ENCODE measurements around the gene FAM222B.
A peak's percentile ranks its signal among the peaks of the same experiment; 100 is the strongest.

Gene FAM222B

DNA sequence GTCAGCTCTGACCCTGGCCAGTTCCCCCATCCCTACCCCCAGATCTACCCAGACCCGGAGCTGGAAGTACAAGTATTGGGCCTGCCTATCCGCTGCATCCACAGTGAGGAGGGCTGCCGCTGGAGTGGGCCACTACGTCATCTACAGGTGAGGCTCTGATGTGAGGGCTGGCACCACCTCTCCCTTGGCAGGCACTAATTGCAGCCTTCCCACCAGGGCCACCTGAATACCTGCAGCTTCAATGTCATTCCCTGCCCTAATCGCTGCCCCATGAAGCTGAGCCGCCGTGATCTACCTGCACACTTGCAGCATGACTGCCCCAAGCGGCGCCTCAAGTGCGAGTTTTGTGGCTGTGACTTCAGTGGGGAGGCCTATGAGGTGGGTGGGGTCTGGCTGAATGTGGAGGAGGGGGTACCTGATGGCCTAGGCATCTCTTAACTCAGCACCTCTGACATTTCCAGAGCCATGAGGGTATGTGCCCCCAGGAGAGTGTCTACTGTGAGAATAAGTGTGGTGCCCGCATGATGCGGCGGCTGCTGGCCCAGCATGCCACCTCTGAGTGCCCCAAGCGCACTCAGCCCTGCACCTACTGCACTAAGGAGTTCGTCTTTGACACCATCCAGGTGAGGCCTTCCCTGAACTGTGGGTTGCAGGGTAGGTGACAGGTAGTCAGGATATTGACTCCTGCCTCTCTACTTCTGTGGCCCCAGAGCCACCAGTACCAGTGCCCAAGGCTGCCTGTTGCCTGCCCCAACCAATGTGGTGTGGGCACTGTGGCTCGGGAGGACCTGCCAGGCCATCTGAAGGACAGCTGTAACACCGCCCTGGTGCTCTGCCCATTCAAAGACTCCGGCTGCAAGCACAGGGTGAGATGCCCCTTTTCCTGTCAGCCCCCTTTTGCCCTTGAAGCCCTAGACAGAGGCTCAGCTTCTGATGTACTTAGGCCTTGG, 94.5 kb downstream of the FAM222B start:
- ChIA-PET POLR2A (interaction anchor here (1.1 to 14.1 kb wide), 5 partner anchors 11 to 29 kb away, joined by 3 to 448 read pairs (median 17); partner anchors contain the start of genes NEK8, RPL23A and TLCD1), CTCF (interaction anchor here (0.8 to 16.7 kb wide), 6 partner anchors 14 to 205 kb away, joined by 3 to 445 read pairs (median 16); partner anchors contain the start of genes NEK8, RPL23A and TLCD1)
- Histone ChIP-seq H3K9me3 (ENCODE audit: control insufficient read depth, insufficient read depth, low read depth, low read length) (no peaks in the 10 kb centered on the region), H3K36me3 (ENCODE audit: control insufficient read depth in 2 of 2, insufficient read depth in 1 of 2, low read length in 2 of 2) (peaks cover 7 to 73% of the 10 kb centered on the region in 2 experiments; a peak in 2 of 3 replicates), H3K4me3 (ENCODE audit: low read depth, low read length) (no peak overlapping the region), H3K4me1 (ENCODE audit: control insufficient read depth, insufficient read depth, low read length) (peaks cover 8% of the 10 kb centered on the region; the same call in 1 of the 2 replicates), H3K27ac (ENCODE audit: extremely low read depth, low read depth, low read length) (no peak overlapping the region)
- TF ChIP-seq ZNF747 (tag by site-specific recombination; IDR thresholded peaks at IDR 0.05) = no peak
- no peak for TF ChIP-seq ZIC2 (tag by site-specific recombination; IDR thresholded peaks at IDR 0.05)
- TF ChIP-seq ZNF37A (tag by site-specific recombination; IDR thresholded peaks at IDR 0.05) = no peak
- TF ChIP-seq, protein P1, sequence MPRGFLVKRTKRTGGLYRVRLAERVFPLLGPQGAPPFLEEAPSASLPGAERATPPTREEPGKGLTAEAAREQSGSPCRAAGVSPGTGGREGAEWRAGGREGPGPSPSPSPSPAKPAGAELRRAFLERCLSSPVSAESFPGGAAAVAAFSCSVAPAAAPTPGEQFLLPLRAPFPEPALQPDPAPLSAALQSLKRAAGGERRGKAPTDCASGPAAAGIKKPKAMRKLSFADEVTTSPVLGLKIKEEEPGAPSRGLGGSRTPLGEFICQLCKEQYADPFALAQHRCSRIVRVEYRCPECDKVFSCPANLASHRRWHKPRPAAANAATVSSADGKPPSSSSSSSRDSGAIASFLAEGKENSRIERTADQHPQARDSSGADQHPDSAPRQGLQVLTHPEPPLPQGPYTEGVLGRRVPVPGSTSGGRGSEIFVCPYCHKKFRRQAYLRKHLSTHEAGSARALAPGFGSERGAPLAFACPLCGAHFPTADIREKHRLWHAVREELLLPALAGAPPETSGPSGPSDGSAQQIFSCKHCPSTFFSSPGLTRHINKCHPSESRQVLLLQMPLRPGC (tag by site-specific recombination; IDR thresholded peaks at IDR 0.05) = no peak
- TF ChIP-seq MYNN (tag by site-specific recombination; IDR thresholded peaks at IDR 0.05; ENCODE audit: borderline replicate concordance) = no peak
- no peak for TF ChIP-seq ZNF837 (tag by site-specific recombination; IDR thresholded peaks at IDR 0.05)
- TF ChIP-seq SCRT2 (tag by site-specific recombination; IDR thresholded peaks at IDR 0.05) = peak; percentile 21; the same call in 1 of the 2 replicates

DNA sequence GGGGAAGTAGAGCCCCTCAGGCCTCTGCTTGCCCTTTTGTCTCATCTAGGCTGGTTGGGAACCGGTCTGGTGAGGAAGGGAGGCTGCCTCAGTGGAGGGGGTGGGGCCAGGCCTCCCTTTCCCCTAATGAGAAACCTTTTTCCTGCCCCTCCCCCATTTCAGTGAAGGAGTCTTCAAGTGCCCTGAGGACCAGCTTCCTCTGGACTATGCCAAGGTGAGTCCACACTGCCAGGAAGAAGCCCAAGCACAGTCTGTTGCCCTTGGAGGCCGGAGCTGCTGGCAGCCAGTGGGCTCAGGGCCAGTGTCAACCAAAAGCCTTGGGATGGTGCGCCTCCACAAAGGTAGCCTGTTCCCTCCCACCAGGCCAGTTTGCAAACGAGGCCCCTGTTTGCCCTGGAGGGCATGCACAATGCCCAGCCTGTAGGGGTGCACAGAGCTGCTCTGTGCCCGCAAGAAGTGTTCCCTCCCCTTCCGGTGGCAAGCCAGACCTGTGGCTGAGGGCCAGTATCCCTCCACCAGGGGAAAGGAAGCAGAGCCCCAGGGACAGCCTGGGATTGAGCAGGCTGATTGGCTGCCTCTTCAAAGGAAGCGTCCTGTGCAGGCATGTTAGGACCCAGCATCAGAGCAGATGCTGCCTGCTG, 95.4 kb downstream of the FAM222B start:
- Histone ChIP-seq H3K4me3 (ENCODE audit: low read depth, low read length) (no peak overlapping the region), H3K27ac (ENCODE audit: extremely low read depth, low read depth, low read length) (no peak overlapping the region), H3K36me3 (ENCODE audit: control insufficient read depth in 2 of 2, insufficient read depth in 1 of 2, low read length in 2 of 2) (peaks cover 7 to 69% of the 10 kb centered on the region in 2 experiments; a peak in 2 of 3 replicates), H3K4me1 (ENCODE audit: control insufficient read depth, insufficient read depth, low read length) (peaks cover 11% of the 10 kb centered on the region; the same call in 1 of the 2 replicates), H3K9me3 (ENCODE audit: control insufficient read depth, insufficient read depth, low read depth, low read length) (no peaks in the 10 kb centered on the region)
- no peak for TF ChIP-seq ZNF2 (tag by site-specific recombination; IDR thresholded peaks at IDR 0.05)
- TF ChIP-seq, protein P2, sequence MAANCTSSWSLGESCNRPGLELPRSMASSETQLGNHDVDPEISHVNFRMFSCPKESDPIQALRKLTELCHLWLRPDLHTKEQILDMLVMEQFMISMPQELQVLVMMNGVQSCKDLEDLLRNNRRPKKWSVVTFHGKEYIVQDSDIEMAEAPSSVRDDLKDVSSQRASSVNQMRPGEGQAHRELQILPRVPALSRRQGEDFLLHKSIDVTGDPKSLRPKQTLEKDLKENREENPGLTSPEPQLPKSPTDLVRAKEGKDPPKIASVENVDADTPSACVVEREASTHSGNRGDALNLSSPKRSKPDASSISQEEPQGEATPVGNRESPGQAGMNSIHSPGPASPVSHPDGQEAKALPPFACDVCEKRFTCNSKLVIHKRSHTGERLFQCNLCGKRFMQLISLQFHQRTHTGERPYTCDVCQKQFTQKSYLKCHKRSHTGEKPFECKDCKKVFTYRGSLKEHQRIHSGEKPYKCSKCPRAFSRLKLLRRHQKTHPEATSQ (tag by site-specific recombination; IDR thresholded peaks at IDR 0.05) = no peak
- TF ChIP-seq ZNF548 (tag by site-specific recombination; IDR thresholded peaks at IDR 0.05) = no peak
- TF ChIP-seq ZNF776 (tag by site-specific recombination; IDR thresholded peaks at IDR 0.05; ENCODE audit: borderline replicate concordance) = no peak
- TF ChIP-seq SP2 (tag by site-specific recombination; IDR thresholded peaks at IDR 0.05) = 0 out of 2 replicates have a peak, but pooled peaks have one; percentile 4
- TF ChIP-seq ZNF426 (tag by site-specific recombination; IDR thresholded peaks at IDR 0.05) = no peak
- TF ChIP-seq, protein P3, sequence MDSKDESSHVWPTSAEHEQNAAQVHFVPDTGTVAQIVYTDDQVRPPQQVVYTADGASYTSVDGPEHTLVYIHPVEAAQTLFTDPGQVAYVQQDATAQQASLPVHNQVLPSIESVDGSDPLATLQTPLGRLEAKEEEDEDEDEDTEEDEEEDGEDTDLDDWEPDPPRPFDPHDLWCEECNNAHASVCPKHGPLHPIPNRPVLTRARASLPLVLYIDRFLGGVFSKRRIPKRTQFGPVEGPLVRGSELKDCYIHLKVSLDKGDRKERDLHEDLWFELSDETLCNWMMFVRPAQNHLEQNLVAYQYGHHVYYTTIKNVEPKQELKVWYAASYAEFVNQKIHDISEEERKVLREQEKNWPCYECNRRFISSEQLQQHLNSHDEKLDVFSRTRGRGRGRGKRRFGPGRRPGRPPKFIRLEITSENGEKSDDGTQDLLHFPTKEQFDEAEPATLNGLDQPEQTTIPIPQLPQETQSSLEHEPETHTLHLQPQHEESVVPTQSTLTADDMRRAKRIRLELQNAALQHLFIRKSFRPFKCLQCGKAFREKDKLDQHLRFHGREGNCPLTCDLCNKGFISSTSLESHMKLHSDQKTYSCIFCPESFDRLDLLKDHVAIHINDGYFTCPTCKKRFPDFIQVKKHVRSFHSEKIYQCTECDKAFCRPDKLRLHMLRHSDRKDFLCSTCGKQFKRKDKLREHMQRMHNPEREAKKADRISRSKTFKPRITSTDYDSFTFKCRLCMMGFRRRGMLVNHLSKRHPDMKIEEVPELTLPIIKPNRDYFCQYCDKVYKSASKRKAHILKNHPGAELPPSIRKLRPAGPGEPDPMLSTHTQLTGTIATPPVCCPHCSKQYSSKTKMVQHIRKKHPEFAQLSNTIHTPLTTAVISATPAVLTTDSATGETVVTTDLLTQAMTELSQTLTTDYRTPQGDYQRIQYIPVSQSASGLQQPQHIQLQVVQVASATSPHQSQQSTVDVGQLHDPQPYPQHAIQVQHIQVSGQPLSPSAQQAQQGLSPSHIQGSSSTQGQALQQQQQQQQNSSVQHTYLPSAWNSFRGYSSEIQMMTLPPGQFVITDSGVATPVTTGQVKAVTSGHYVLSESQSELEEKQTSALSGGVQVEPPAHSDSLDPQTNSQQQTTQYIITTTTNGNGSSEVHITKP (tag by site-specific recombination; IDR thresholded peaks at IDR 0.05) = peak; percentile 48
- TF ChIP-seq, protein P4, sequence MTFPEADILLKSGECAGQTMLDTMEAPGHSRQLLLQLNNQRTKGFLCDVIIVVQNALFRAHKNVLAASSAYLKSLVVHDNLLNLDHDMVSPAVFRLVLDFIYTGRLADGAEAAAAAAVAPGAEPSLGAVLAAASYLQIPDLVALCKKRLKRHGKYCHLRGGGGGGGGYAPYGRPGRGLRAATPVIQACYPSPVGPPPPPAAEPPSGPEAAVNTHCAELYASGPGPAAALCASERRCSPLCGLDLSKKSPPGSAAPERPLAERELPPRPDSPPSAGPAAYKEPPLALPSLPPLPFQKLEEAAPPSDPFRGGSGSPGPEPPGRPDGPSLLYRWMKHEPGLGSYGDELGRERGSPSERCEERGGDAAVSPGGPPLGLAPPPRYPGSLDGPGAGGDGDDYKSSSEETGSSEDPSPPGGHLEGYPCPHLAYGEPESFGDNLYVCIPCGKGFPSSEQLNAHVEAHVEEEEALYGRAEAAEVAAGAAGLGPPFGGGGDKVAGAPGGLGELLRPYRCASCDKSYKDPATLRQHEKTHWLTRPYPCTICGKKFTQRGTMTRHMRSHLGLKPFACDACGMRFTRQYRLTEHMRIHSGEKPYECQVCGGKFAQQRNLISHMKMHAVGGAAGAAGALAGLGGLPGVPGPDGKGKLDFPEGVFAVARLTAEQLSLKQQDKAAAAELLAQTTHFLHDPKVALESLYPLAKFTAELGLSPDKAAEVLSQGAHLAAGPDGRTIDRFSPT (tag by site-specific recombination; IDR thresholded peaks at IDR 0.05) = peak; percentile 62
- 0 out of 2 replicates have a peak, but pooled peaks have one; percentile 8 for TF ChIP-seq PRDM1 (tag by site-specific recombination; IDR thresholded peaks at IDR 0.05)
- TF ChIP-seq ZNF510 (tag by site-specific recombination; IDR thresholded peaks at IDR 0.05; ENCODE audit: insufficient replicate concordance) = no peak
- TF ChIP-seq SCRT2 (tag by site-specific recombination; IDR thresholded peaks at IDR 0.05) = peak; percentile 6; the same call in 1 of the 2 replicates
- ChIA-PET POLR2A (interaction anchor here (6.4 to 14.1 kb wide), 2 partner anchors 21 to 27 kb away, joined by 64 to 448 read pairs; partner anchors contain the start of genes NEK8, RPL23A and TLCD1), CTCF (interaction anchor here (0.6 to 16.7 kb wide), 4 partner anchors 16 to 206 kb away, joined by 3 to 445 read pairs (median 90); partner anchors contain the start of genes NEK8, RPL23A and TLCD1)

Data from HEK293 (cell line).